Activated CD4-positive, alpha-beta T cell treated with anti-CD3 and anti-CD28 coated beads, Interleukin-10, Interleukin-2, amounts not matched to agents 100 ng/mL and 50 ng/mL, durations not matched to agents 16 hours and 8 hours (primary cell): Measurements from ENCODE around the gene NEMF.
A peak's percentile ranks its signal among the peaks of the same experiment; 100 is the strongest.
"Not testable (repeated sequence)": the region's sequence is repeated elsewhere in the genome, so short reads cannot be mapped to it uniquely, and the experiment has no call there.

Experiments used
- DNase-seq: peaks from one replicate; pipeline ENCODE4 v3.0.0-alpha.2; 2020

The NEMF gene

GRCh38 chr14:49879646-49880204 is 27.1 kb upstream of the NEMF start:
- peak; percentile 88 for DNase-seq

GRCh38 chr14:49876563-49877127 is 24.1 kb upstream of the NEMF start:
- DNase-seq, result no peak

GRCh38 chr14:49875640-49876198 is 23.1 kb upstream of the NEMF start:
- DNase-seq, result no peak

- not testable (repeated sequence) for DNase-seq
These were observed 21.0 kb upstream of the NEMF start for GRCh38 chr14:49873548-49873947.

GRCh38 chr14:49870908-49871307 is 18.3 kb upstream of the NEMF start:
- no peak for DNase-seq

GRCh38 chr14:49868720-49869114 is 16.1 kb upstream of the NEMF start:
- no peak for DNase-seq

- DNase-seq, result peak; percentile 99
These were observed 15.5 kb upstream of the NEMF start for GRCh38 chr14:49867831-49868719.

GRCh38 chr14:49865431-49865859 is 12.9 kb upstream of the NEMF start:
- DNase-seq, result peak; percentile 87

- DNase-seq, result peak; percentile 73
These were observed 11.1 kb upstream of the NEMF start for GRCh38 chr14:49863487-49864281.

- DNase-seq, result peak; percentile 87
These were observed 9.6 kb upstream of the NEMF start for GRCh38 chr14:49862089-49862673.

GRCh38 chr14:49861699-49862088 is 9.1 kb upstream of the NEMF start:
- DNase-seq, result peak; percentile 80

GRCh38 chr14:49860988-49861698 is 8.6 kb upstream of the NEMF start:
- DNase-seq, result no peak

GRCh38 chr14:49858383-49858782 is 5.8 kb upstream of the NEMF start:
- DNase-seq, result peak; percentile 77

GRCh38 chr14:49857427-49858003 is 4.9 kb upstream of the NEMF start:
- DNase-seq, result no peak

- peak; percentile 85 for DNase-seq
These were observed 1.2 kb upstream of the NEMF start for GRCh38 chr14:49853572-49854375.

- DNase-seq, result no peak
These were observed 530 bp upstream of the NEMF start for GRCh38 chr14:49853158-49853477.

- DNase-seq, result no peak
These were observed 775 bp downstream of the NEMF start for GRCh38 chr14:49851813-49852212.

- DNase-seq, result no peak
These were observed 3.3 kb downstream of the NEMF start for GRCh38 chr14:49849213-49849847.

- no peak for DNase-seq
These were observed 23.9 kb downstream of the NEMF start for GRCh38 chr14:49828640-49829039.

GRCh38 chr14:49820176-49820575 is 32.4 kb downstream of the NEMF start:
- DNase-seq, result no peak
